Panc1 (cell line): ENCODE data around the gene ARHGAP4. TPM values are rescaled to one million over a fixed set of nuclear protein-coding genes. Genes with fewer than 3 reads are reported as not detected.

Experiments used
- ATAC-seq: fragments of 200-7000 bp; cut with Tn5 transposase; 2 replicates; pipeline ENCODE4 v1.9.1; 2020; ENCODE audit warnings: mild to moderate bottlenecking, moderate library complexity
- BruUV-seq: library from RNA; stranded (reverse); fragments of 400-500 nt; replicated peaks from 2 replicates; lab custom pipeline; 2021; lab: Mats Ljungman, UMichigan
- CTCF ChIA-PET: fragments of 300-600 bp; sonication (Branson Sonifier 250); formaldehyde crosslinking; loops from one replicate; lab custom pipeline; 2022; ENCODE audit warnings: antibody characterized with exemption; lab: Charles Lee
- POLR2A ChIA-PET: fragments of 300-600 bp; sonication (Branson Sonifier 250); formaldehyde crosslinking; loops from one replicate; lab custom pipeline; 2022; ENCODE audit warnings: antibody characterized with exemption; lab: Charles Lee
- DNase-seq: peaks from one replicate; pipeline ENCODE4 v3.0.0-alpha.2; 2010; ENCODE audit warnings: low read depth, low spot score
- H3K27ac ChIP-seq: 2 replicates; pipeline ENCODE4 v1.5.1; 2011; ENCODE audit warnings: mild to moderate bottlenecking, low read length, inconsistent platforms
- H3K27me3 ChIP-seq: fragments of 200-500 bp; sonication (Bioruptor generic); 2 replicates; pipeline ENCODE4 v1.6.0; 2014; ENCODE audit warnings: low read length, inconsistent platforms; ENCODE audit not compliant: control insufficient read depth, insufficient read depth
- H3K36me3 ChIP-seq: fragments of 200-500 bp; sonication (Bioruptor generic); 2 replicates; pipeline ENCODE4 v1.5.1; 2014; ENCODE audit warnings: inconsistent platforms, mild to moderate bottlenecking, low read length, moderate library complexity; ENCODE audit not compliant: control insufficient read depth, insufficient read depth
- H3K4me1 ChIP-seq: 2 replicates; pipeline ENCODE4 v1.5.1; 2011; ENCODE audit warnings: inconsistent platforms, mild to moderate bottlenecking, low read length, moderate library complexity; ENCODE audit not compliant: control insufficient read depth, insufficient read depth
- H3K4me3 ChIP-seq, 2 experiments: 2 replicates each; pipeline ENCODE4 v1.5.1; 2011 to 2012; ENCODE audit warnings: low read depth in 2 of 2, low read length in 2 of 2, mild to moderate bottlenecking in 2 of 2, inconsistent platforms in 1 of 2, moderate library complexity in 1 of 2
- H3K9me3 ChIP-seq: fragments of 200-500 bp; sonication (Bioruptor generic); 2 replicates; pipeline ENCODE4 v1.5.1; 2014; ENCODE audit warnings: low read depth, mild to moderate bottlenecking, inconsistent platforms, low read length, moderate library complexity; ENCODE audit not compliant: control insufficient read depth, insufficient read depth
- CTCF ChIP-seq: fragments of 450-650 bp; IDR thresholded peaks from 2 replicates; pipeline ENCODE4 v1.5.1; 2017; ENCODE audit warnings: mild to moderate bottlenecking
- POLR2AphosphoS5 ChIP-seq: IDR thresholded peaks from 2 replicates; pipeline ENCODE4 v1.6.1; 2012; ENCODE audit warnings: mild to moderate bottlenecking, low read depth, low read length, moderate library complexity
- REST ChIP-seq, 2 experiments: IDR thresholded peaks; 2 replicates each; pipeline ENCODE4 v1.6.1; 2011 to 2012; ENCODE audit warnings: low read depth in 2 of 2, control low read depth in 1 of 2, low read length in 1 of 2, mild to moderate bottlenecking in 1 of 2, moderate library complexity in 1 of 2; ENCODE audit not compliant: insufficient read depth in 1 of 2
- SIN3A ChIP-seq: IDR thresholded peaks from 2 replicates; pipeline ENCODE4 v1.6.1; 2012; ENCODE audit warnings: low read depth, mild to moderate bottlenecking, low read length, moderate library complexity, borderline replicate concordance; ENCODE audit not compliant: insufficient read depth
- TCF7L2 ChIP-seq: IDR thresholded peaks from 2 replicates; pipeline ENCODE4 v1.6.1; 2011; ENCODE audit warnings: mild to moderate bottlenecking, low read depth, low read length, inconsistent platforms
- in situ Hi-C: cut with HindIII; loops from 2 replicates; pipeline ENCODE4 v1.10.0; 2016; ENCODE audit warnings: low sequenced_read_pairs, low pct_unique_long_range_greater_than_20kb
- intact Hi-C: fragments of 100-400 bp; cut with micrococcal nuclease; formaldehyde crosslinking; loops from one replicate; pipeline ENCODE4 v1.10.0; 2022; ENCODE audit not compliant: unreplicated experiment
- total RNA-seq: library from RNA; stranded (reverse); gene quantifications from one replicate; pipeline ENCODE4 v1.2.1, GENCODE V29; 2021; ENCODE audit not compliant: unreplicated experiment

Gene ARHGAP4
- total RNA-seq, 1 experiment from 2014 or later: 225 TPM

DNA sequence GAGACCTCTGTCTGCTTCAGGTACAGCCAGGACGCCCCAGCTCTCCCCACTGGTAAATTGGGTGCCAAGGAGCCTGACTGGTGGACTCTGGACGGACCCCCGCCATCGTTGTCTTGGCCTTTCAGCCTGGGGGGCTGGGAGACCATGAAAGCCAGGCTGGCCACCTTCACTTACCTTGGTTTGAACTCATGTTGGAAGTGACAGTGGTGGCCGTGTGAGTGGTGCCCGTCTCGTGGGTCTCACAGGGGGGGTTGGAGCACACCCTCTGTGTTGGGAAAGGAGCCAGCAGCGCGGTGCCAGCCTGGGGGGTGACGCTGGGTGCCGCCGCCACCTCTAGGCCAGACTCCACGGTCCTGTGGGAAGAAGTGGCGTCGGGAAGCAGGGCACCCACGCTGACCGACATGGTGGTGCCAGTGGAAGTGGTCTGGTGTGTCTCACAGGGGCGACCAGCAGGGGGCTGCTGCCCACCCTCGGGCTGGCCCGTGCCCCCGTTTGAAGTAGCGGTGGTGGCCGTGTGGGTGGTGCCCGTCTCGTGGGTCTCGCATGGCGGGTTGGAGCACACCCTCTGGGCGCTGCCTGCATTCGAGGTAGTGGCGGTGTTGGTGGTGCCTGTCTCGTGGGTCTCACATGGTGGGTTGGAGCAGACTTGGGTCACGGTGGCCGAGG is 28.0 kb upstream of the ARHGAP4 start:
- no peaks in the 10 kb centered on the region for H3K9me3 ChIP-seq
- no peak for DNase-seq
- no TSS peak for BruUV-seq
- H3K27me3 ChIP-seq: no peaks in the 10 kb centered on the region
- no peak for TF ChIP-seq TCF7L2
- TF ChIP-seq SIN3A: no peak
- no peak for TF ChIP-seq CTCF
- TF ChIP-seq POLR2AphosphoS5: no peak
- TF ChIP-seq REST (IDR thresholded peaks at IDR 0.05; ENCODE audit: insufficient read depth in 1 of 2, low read depth in 2 of 2, low read length in 1 of 2): no peak
- H3K27ac ChIP-seq: 0 out of 2 replicates have a peak overlapping the region, but pooled peaks have one; percentile 1
- peaks cover 4% of the 10 kb centered on the region for H3K4me1 ChIP-seq
- intact Hi-C loops: no loop called here
- peaks cover 2% of the 10 kb centered on the region for H3K36me3 ChIP-seq
- ChIA-PET POLR2A (no interaction called here), CTCF (interaction anchor here (0.8 kb wide), 1 partner anchor 142 kb away, joined by 3 read pairs; no protein-coding TSS in a partner anchor)
- H3K4me3 ChIP-seq: no peak overlapping the region
- in situ Hi-C loops: no loop called here
- no peak for ATAC-seq

DNA sequence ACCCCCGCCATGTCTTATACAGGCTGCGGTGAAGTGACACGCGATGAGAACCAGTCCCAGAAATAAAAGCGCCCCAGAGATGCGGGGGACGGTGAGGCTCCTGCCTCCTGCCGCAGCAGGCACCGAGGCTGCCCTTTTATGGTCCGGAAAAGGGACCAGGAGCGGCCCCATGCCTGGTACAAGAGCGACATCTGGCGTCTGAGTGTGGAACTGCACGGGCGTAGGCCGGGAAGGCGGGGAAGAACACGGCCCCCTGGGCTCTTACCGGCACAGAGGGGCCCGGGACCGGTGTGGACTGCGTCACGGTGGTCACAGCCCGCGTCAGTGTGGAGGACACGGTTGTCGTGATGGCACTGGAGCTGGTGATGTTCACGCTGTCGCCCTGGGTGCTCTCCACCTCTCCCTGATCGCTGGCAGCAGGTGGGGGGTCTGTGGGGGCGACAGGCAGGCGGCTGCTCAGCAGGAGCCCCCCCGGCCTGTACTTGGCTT is 27.3 kb upstream of the ARHGAP4 start:
- Histone ChIP-seq H3K27ac (peak overlapping the region; percentile 57; the same call in 1 of the 2 replicates), H3K4me1 (peaks cover 10% of the 10 kb centered on the region), H3K27me3 (no peaks in the 10 kb centered on the region), H3K4me3 (no peak overlapping the region), H3K36me3 (peaks cover 2% of the 10 kb centered on the region), H3K9me3 (no peaks in the 10 kb centered on the region)
- TF ChIP-seq SIN3A (no peak), POLR2AphosphoS5 (0 out of 2 replicates have a peak, but pooled peaks have one; percentile 24)
- BruUV-seq: no TSS peak
- POLR2A ChIA-PET: no interaction called here
- CTCF ChIA-PET: interaction anchor here (0.8 kb wide), 1 partner anchor 141 kb away, joined by 3 read pairs; no protein-coding TSS in a partner anchor
- no peak for DNase-seq
- in situ Hi-C loops: no loop called here
- ATAC-seq: peak; percentile 60
- intact Hi-C loops: no loop called here
